Measurements from ENCODE around the gene TBC1D1.

- TF ChIP-seq POLR2AphosphoS5 (IDR thresholded peaks at IDR 0.05; ENCODE audit: insufficient read depth, low read depth, low read length) (no peak), CTCF (IDR thresholded peaks at IDR 0.05; ENCODE audit: extremely low read depth in 1 of 2, insufficient read depth in 1 of 2, low read depth in 1 of 2, low read length in 2 of 2) (no peak), MYC (IDR thresholded peaks at IDR 0.05; ENCODE audit: low read depth, low read length) (no peak)
Observed at GRCh38 chr4:38080061-38080974, 189.4 kb downstream of the TBC1D1 start.

All from endothelial cell of umbilical vein (primary cell).